Uterus (tissue), 4 donors: ENCODE data around the gene RAB3D. TPM values are rescaled to one million over a fixed set of nuclear protein-coding genes. Genes with fewer than 3 reads are reported as not detected.

ENCODE experiments used
- DNase-seq, 2 donors: peaks; one replicate each; pipeline ENCODE4 v3.0.0-alpha.2; 2019 to 2020
- H3K27ac ChIP-seq, 2 donors: fragments of 200-600 bp; sonication (generic); 1 replicate in 1 of 2; 2 replicates in 1 of 2; pipeline ENCODE4 v1.5.1; 2016 to 2018
- H3K27me3 ChIP-seq, 2 donors: fragments of 200-600 bp; sonication (generic); one replicate each; pipeline ENCODE4 v1.5.1; 2018 to 2019; ENCODE audit warnings: control low read depth in 1 of 2
- H3K36me3 ChIP-seq, 2 donors: fragments of 200-600 bp; sonication (generic); one replicate each; pipeline ENCODE4 v1.5.1; 2019; ENCODE audit warnings: control low read depth in 1 of 2
- H3K4me1 ChIP-seq, 2 donors: fragments of 200-600 bp; sonication (generic); one replicate each; pipeline ENCODE4 v1.5.1; 2018 to 2019; ENCODE audit warnings: control low read depth in 1 of 2
- H3K4me3 ChIP-seq, 2 donors: fragments of 200-600 bp; sonication (generic); 1 replicate in 1 of 2; 2 replicates in 1 of 2; pipeline ENCODE4 v1.5.1; 2018 to 2019; ENCODE audit warnings: mild to moderate bottlenecking in 1 of 2
- H3K9me3 ChIP-seq, 2 donors: fragments of 200-600 bp; sonication (generic); one replicate each; pipeline ENCODE4 v1.5.1; 2019; ENCODE audit warnings: control low read depth in 1 of 2
- POLR2A ChIP-seq, 2 donors: fragments of 450-650 bp; IDR thresholded peaks; one replicate each; pipeline ENCODE4 v1.6.1; 2016; ENCODE audit warnings: antibody characterized with exemption in 2 of 2, mild to moderate bottlenecking in 1 of 2, moderate library complexity in 1 of 2
- intact Hi-C: fragments of 100-400 bp; cut with DNase I; formaldehyde crosslinking; loops from one replicate; pipeline ENCODE4 v1.15.1; 2023; ENCODE audit warnings: low total_unique reads
- total RNA-seq, 4 donors: library from RNA; depleted of rRNA in 3 of 4; stranded (reverse); fragments of >200 nt in 3 of 4; gene quantifications; one replicate each; pipeline versions ENCODE4 v1.1.0 to v1.2.4, GENCODE V29; 2014 to 2023
- TF ChIP-seq, protein P1 (sequence below), 4 experiments: fragments of 200-600 bp in 2 of 4; fragments of 450-650 bp in 2 of 4; sonication (generic) in 2 of 4; IDR thresholded peaks; one replicate each; pipeline ENCODE4 v1.5.1; 2016 to 2019; ENCODE audit warnings: antibody characterized with exemption in 4 of 4, mild to moderate bottlenecking in 2 of 4, moderate library complexity in 1 of 4
- donor health status: DM: yes; HTN: yes; CAD: no.

RAB3D gene
- total RNA-seq, 4 donors from 2014 or later = 14.3 to 61.6 (median 25.7) TPM

DNA sequence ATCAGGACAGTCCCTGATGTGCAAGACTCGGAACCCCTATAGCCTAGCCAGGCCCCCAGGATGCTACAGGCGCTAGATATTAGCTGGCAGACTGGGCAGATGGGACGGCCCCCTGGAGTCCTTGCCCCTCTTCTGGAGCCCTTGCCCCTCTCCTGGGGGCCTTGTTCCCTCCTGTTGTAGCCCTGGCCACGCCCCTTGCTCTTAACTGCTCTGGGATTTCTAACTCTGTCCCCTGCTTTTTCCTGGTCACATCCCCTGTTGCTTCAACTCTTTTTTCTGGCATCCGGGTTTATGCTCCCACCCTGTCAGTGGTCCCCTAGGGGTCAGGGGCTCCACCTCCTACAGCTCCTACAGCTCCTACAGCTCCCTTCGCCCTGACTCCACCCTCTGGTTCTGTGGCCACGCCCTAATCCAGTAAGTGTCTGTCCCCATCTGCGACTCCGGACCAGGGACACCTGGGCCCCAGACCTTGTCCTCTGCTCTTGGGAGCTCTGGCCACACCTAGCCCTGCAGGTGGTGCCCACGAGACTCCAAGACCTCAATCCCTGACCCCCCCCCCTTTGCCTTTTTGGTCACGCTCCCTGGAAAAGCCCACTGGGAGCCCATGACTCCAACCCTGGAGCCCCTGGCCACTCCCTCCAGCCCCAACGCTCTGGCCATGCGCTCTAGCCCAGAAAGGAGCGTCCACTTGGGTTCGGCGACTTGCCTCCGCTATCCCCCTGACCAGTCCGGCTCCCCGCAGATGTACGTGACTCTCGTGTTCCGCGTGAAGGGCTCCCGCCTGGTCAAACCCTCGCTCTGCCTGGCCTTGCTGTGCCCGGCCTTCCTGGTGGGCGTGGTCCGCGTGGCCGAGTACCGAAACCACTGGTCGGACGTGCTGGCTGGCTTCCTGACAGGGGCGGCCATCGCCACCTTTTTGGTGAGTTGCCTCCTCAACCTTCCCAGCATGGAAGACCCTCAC, 22.6 kb upstream of the RAB3D start:
- intact Hi-C loops = no loop called here
- TF ChIP-seq POLR2A (IDR thresholded peaks at IDR 0.05) = no peak
- TF ChIP-seq, protein P1, sequence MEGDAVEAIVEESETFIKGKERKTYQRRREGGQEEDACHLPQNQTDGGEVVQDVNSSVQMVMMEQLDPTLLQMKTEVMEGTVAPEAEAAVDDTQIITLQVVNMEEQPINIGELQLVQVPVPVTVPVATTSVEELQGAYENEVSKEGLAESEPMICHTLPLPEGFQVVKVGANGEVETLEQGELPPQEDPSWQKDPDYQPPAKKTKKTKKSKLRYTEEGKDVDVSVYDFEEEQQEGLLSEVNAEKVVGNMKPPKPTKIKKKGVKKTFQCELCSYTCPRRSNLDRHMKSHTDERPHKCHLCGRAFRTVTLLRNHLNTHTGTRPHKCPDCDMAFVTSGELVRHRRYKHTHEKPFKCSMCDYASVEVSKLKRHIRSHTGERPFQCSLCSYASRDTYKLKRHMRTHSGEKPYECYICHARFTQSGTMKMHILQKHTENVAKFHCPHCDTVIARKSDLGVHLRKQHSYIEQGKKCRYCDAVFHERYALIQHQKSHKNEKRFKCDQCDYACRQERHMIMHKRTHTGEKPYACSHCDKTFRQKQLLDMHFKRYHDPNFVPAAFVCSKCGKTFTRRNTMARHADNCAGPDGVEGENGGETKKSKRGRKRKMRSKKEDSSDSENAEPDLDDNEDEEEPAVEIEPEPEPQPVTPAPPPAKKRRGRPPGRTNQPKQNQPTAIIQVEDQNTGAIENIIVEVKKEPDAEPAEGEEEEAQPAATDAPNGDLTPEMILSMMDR (IDR thresholded peaks at IDR 0.05) = no peak
- Histone ChIP-seq H3K4me1 (no peaks in the 10 kb centered on the region), H3K27me3 (no peaks in the 10 kb centered on the region), H3K27ac (no peak overlapping the region), H3K36me3 (no peaks in the 10 kb centered on the region), H3K9me3 (no peaks in the 10 kb centered on the region), H3K4me3 (no peak overlapping the region)
- DNase-seq = no peak

DNA sequence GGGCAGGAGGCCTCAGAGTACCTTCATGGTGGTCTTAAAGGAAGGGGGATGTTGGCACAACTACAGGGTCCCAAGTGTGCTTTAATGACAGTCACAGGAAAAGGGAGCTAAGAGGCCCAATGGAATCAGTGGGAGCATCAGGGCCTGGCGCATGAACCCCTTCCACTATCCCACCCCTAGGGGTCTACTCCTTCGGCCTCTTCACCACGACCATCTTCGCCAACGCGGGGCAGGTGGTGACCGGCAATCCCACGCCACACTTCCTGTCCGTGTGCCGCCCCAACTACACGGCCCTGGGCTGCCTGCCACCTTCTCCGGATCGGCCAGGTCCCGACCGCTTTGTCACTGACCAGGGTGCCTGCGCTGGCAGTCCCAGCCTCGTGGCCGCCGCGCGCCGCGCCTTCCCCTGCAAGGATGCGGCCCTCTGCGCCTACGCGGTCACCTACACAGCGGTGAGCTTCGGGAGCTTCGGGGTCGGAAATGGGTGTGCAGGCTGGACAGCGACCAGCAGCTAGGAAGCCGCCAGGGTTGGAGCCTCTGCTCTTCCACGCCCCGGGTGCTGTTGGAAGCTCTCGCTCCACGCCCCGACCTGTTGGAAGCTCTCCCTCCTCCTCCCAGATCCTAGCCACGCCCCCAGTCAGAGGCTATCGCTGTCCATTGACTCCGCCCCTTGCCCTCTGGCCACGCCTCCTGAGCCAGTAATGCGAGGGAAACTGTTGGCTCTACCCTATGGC, 21.7 kb upstream of the RAB3D start:
- TF ChIP-seq, protein P1 (IDR thresholded peaks at IDR 0.05) = no peak
- no peak for TF ChIP-seq POLR2A (IDR thresholded peaks at IDR 0.05)
- Histone ChIP-seq H3K4me1 (no peaks in the 10 kb centered on the region), H3K36me3 (no peaks in the 10 kb centered on the region), H3K9me3 (no peaks in the 10 kb centered on the region), H3K27ac (no peak overlapping the region), H3K27me3 (no peaks in the 10 kb centered on the region), H3K4me3 (no peak overlapping the region)
- DNase-seq = no peak
- intact Hi-C loops = no loop called here

DNA sequence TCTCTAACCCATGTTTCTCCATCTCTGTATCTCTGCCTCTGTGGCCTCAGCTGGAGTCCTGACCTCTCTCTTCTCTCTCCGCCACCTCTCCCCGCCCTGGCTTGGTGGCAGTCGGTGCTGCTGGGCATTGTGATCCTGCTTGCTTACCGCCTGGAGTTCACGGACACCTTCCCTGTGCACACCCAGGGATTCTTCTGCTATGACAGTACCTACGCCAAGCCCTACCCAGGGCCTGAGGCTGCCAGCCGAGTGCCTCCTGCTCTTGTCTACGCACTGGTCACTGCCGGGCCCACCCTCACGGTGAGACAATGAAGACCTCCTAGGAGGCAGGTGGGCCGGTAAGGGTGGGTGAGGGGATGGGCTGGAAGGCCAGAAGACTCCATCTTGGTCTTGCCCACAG, 20.0 kb upstream of the RAB3D start:
- no peak for DNase-seq
- TF ChIP-seq, protein P1 (IDR thresholded peaks at IDR 0.05) = no peak
- no peak for TF ChIP-seq POLR2A (IDR thresholded peaks at IDR 0.05)
- H3K4me1 ChIP-seq = no peaks in the 10 kb centered on the region
- H3K9me3 ChIP-seq = no peaks in the 10 kb centered on the region
- H3K27ac ChIP-seq = no peak overlapping the region
- H3K4me3 ChIP-seq = no peak overlapping the region
- intact Hi-C loops = loop anchor here (10.0 kb wide), 1 partner anchor 65 kb away; the partner anchor contains the start of gene TSPAN16
- no peaks in the 10 kb centered on the region for H3K27me3 ChIP-seq
- no peaks in the 10 kb centered on the region for H3K36me3 ChIP-seq

DNA sequence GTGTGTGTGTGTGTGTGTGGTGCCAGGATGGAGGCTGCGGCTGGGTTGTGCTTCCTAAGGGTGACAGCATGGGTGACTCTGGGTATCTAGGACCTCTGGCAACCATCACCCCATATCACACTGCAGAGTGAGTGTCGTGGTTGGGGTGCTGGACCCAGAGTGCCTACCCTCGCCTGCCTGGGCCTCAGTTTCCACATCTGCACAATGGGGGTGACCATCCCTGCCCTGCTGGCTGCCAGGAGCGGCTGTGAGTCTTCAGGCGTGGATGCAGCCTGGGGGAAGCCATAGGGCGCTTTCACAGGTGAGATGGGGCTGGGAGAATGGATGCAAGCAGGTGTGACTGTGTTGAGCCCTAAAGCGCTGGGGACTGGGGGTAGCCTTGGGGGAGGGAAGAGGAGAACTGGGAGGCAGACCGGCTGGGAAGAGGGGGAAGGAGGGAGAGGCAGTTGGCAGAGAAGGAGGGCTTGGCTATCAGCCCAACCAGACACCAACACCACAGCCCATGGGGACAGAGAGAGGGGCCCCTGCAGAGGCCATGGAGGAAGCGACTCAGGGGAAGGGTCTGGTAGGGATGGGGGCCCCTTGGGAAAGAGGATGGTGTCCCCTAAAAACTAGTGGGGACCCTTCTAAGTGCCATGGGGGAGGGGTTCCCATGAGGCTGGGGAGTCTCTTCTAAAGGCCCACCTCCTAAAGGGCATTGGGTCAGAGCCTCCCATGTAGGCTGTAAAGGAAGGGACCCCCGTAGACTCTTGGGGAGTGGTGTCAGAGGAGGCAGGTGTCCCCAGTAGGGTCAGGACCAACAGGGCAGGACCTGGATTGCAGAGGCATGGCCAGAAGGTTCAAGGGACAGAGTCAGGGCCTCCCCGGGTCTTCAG, 17.5 kb upstream of the RAB3D start:
- H3K36me3 ChIP-seq = no peaks in the 10 kb centered on the region
- no peaks in the 10 kb centered on the region for H3K27me3 ChIP-seq
- H3K4me3 ChIP-seq = no peak overlapping the region
- intact Hi-C loops = loop anchor here (10.0 kb wide), 1 partner anchor 62 kb away; the partner anchor contains the start of gene TSPAN16
- H3K27ac ChIP-seq = no peak overlapping the region
- TF ChIP-seq POLR2A (IDR thresholded peaks at IDR 0.05) = no peak
- TF ChIP-seq, protein P1 (IDR thresholded peaks at IDR 0.05) = no peak
- H3K9me3 ChIP-seq = no peaks in the 10 kb centered on the region
- H3K4me1 ChIP-seq = no peaks in the 10 kb centered on the region
- DNase-seq = no peak
